Right lobe of liver (tissue), 6 donors: ENCODE results near the gene RWDD2A. TPM values are rescaled to one million over a fixed set of nuclear protein-coding genes. Genes with fewer than 3 reads are reported as not detected.

Experiments used
- ATAC-seq, 4 donors: fragments of 200-7000 bp; cut with Tn5 transposase; one replicate each; pipeline ENCODE4 v1.9.1; 2020; ENCODE audit warnings: mild to moderate bottlenecking in 4 of 4, moderate library complexity in 4 of 4
- DNase-seq, 3 donors: peaks; one replicate each; pipeline ENCODE4 v3.0.0-alpha.2; 2020
- H3K27ac ChIP-seq, 3 donors: fragments of 200-600 bp; one replicate each; pipeline ENCODE4 v1.8.0; 2022
- H3K27me3 ChIP-seq, 2 donors: fragments of 200-600 bp; one replicate each; pipeline ENCODE4 v1.8.0; 2022
- H3K36me3 ChIP-seq, 4 donors: fragments of 200-600 bp; sonication (generic) in 1 of 4; one replicate each; pipeline versions ENCODE4 v1.5.1 to v1.8.0; 2017 to 2022; ENCODE audit warnings: control low read depth in 1 of 4
- H3K4me1 ChIP-seq, 4 donors: fragments of 200-600 bp; sonication (generic) in 1 of 4; one replicate each; pipeline versions ENCODE4 v1.5.1 to v1.8.0; 2017 to 2022; ENCODE audit warnings: control low read depth in 1 of 4
- H3K4me3 ChIP-seq, 3 donors: fragments of 200-600 bp; one replicate each; pipeline ENCODE4 v1.8.0; 2022
- H3K9me3 ChIP-seq, 4 donors: fragments of 200-600 bp; sonication (generic) in 1 of 4; one replicate each; pipeline versions ENCODE4 v1.5.1 to v1.8.0; 2017 to 2022; ENCODE audit warnings: control low read depth in 1 of 4
- CTCF ChIP-seq, 4 donors: fragments of 200-600 bp in 3 of 4; fragments of 450-650 bp in 1 of 4; IDR thresholded peaks; one replicate each; pipeline versions ENCODE4 v1.5.1 to v1.8.0; 2016 to 2022; ENCODE audit warnings: antibody characterized with exemption in 4 of 4, mild to moderate bottlenecking in 2 of 4
- POLR2A ChIP-seq: fragments of 450-650 bp; IDR thresholded peaks from one replicate; pipeline ENCODE4 v1.6.1; 2017; ENCODE audit warnings: antibody characterized with exemption, mild to moderate bottlenecking
- WGBS: methylation state at CpG from one replicate; pipeline ENCODE4 v1.1.6; 2018; ENCODE audit warnings: low coverage, low lambda C conversion rate; ENCODE audit not compliant: insufficient coverage; ENCODE audit errors: missing lambda C conversion rate; 5-methylcytosine and 5-hydroxymethylcytosine counted together
- intact Hi-C, 2 donors: fragments of 100-400 bp; cut with DNase I; formaldehyde crosslinking; loops; one replicate each; pipeline versions ENCODE4 v1.11.2 to v1.14.1; 2022
- total RNA-seq, 6 experiments: library from RNA; depleted of rRNA in 2 of 6; stranded (reverse); fragments of >200 nt in 2 of 6; fragmentation: NEBNext Ultra II Directional in 3 of 6; extraction: Animal tissue kit (Norgen Biotek cat#: 25700) in 3 of 6; gene quantifications; one replicate each; pipeline versions ENCODE4 v1.1.0 to v1.2.4, GENCODE V29; 2016 to 2023
- donor health status: DM: no; HTN: yes; CAD: no.
- donor health status: DM: no; HTN: no; CAD: no.
- donor health status: DM: no; HTN: no; CAD: no.
- donor health status: DM: no; HTN: yes; CAD: no.
- donor health status: DM: no; HTN: yes; CAD: no.

Gene RWDD2A
- total RNA-seq, 6 experiments from 2014 or later, result 1.9 to 3.5 (median 2.5) TPM

GRCh38 chr6:83192456-83192855 is 701 bp upstream of the RWDD2A start:
- no peak for TF ChIP-seq CTCF (IDR thresholded peaks at IDR 0.05)
- no peak for TF ChIP-seq POLR2A
- Histone ChIP-seq H3K27me3 (no peaks in the 10 kb centered on the region), H3K27ac (peak overlapping the region; percentile 63 to 86 (median 83)), H3K36me3 (peaks cover 0 to 8% (median 0%) of the 10 kb centered on the region in 4 donors), H3K4me3 (peak overlapping the region; percentile 79 to 94 (median 84)), H3K9me3 (no peaks in the 10 kb centered on the region), H3K4me1 (peaks cover 0 to 29% (median 0%) of the 10 kb centered on the region in 4 donors)
- DNase-seq (no peak), ATAC-seq (no peak)
- intact Hi-C loops, result no loop called here
- WGBS, result 0% methylated on average over 4 of the region's 4 CpGs

- Histone ChIP-seq H3K27ac (peak overlapping the region; percentile 63 to 86 (median 83)), H3K4me3 (peak overlapping the region; percentile 79 to 94 (median 84)), H3K4me1 (peaks cover 0 to 29% (median 0%) of the 10 kb centered on the region in 4 donors), H3K27me3 (no peaks in the 10 kb centered on the region), H3K9me3 (no peaks in the 10 kb centered on the region), H3K36me3 (peaks cover 0 to 5% (median 0%) of the 10 kb centered on the region in 4 donors)
- intact Hi-C loops, result no loop called here
- ATAC-seq, result peak; percentile 64 to 79 (median 72)
- DNase-seq, result peak; percentile 64 to 72 (median 68)
- 0% methylated on average over 28 of the region's 44 CpGs for WGBS
- TF ChIP-seq CTCF (IDR thresholded peaks at IDR 0.05) (no peak), POLR2A (no peak)
These were observed 800 bp downstream of the RWDD2A start for GRCh38 chr6:83193747-83194566.

GRCh38 chr6:83198486-83199172 is 5.5 kb downstream of the RWDD2A start:
- no peak for TF ChIP-seq CTCF (IDR thresholded peaks at IDR 0.05)
- no peak for TF ChIP-seq POLR2A
- Histone ChIP-seq H3K9me3 (no peaks in the 10 kb centered on the region), H3K36me3 (peaks cover 0 to 5% (median 0%) of the 10 kb centered on the region in 4 donors), H3K4me1 (peaks cover 0 to 8% (median 0%) of the 10 kb centered on the region in 4 donors), H3K27me3 (no peaks in the 10 kb centered on the region), H3K4me3 (no peak overlapping the region), H3K27ac (no peak overlapping the region)
- ATAC-seq (no peak), DNase-seq (no peak)
- intact Hi-C loops, result no loop called here
- WGBS, result 89% methylated on average over 4 of the region's 4 CpGs

GRCh38 chr6:83199173-83199862 is 6.2 kb downstream of the RWDD2A start:
- TF ChIP-seq POLR2A (no peak), CTCF (IDR thresholded peaks at IDR 0.05) (no peak)
- intact Hi-C loops, result no loop called here
- H3K4me1 ChIP-seq, result peaks cover 0 to 7% (median 0%) of the 10 kb centered on the region in 4 donors
- ATAC-seq (peak in 1 of 4 donors; percentile 11), DNase-seq (no peak)
- no peaks in the 10 kb centered on the region for H3K9me3 ChIP-seq
- WGBS, result 89% methylated on average over 3 of the region's 5 CpGs
- peaks cover 0 to 5% (median 0%) of the 10 kb centered on the region in 4 donors for H3K36me3 ChIP-seq
- H3K27me3 ChIP-seq, result no peaks in the 10 kb centered on the region
- no peak overlapping the region for H3K27ac ChIP-seq
- H3K4me3 ChIP-seq, result no peak overlapping the region
